ENCODE measurements around the gene NR2C2. TPM values are rescaled to one million over a fixed set of nuclear protein-coding genes. Genes with fewer than 3 reads are reported as not detected.

Gene NR2C2
- total and polyA plus RNA-seq, 2 of the 13 experiments (the other 11 are each of a cell fraction or from before 2014, with no cell fraction given), result 7.8 to 11.8 TPM

GRCh38 chr3:14921034-14921616 is 26.3 kb upstream of the NR2C2 start (continued):
- TF ChIP-seq SNAPC4 (CRISPR knock-in tag; IDR thresholded peaks at IDR 0.05), result no peak
- TF ChIP-seq NFAT5 (CRISPR knock-in tag; IDR thresholded peaks at IDR 0.05), result no peak
- no peak for TF ChIP-seq ZNF619 (CRISPR knock-in tag; IDR thresholded peaks at IDR 0.05)
- TF ChIP-seq U2AF1 (optimal IDR thresholded peaks at IDR 0.05; ENCODE audit: low read depth, low read length), result no peak
- no peak for TF ChIP-seq ZNF615 (CRISPR knock-in tag; IDR thresholded peaks at IDR 0.05; ENCODE audit: borderline replicate concordance)
- TF ChIP-seq GLI4 (CRISPR knock-in tag; IDR thresholded peaks at IDR 0.05; ENCODE audit: borderline replicate concordance), result no peak
- no peak for TF ChIP-seq ZNF367 (CRISPR knock-in tag; IDR thresholded peaks at IDR 0.05; ENCODE audit: borderline replicate concordance)
- peak; percentile 51; the same call in 1 of the 2 replicates for TF ChIP-seq IRF2 (CRISPR knock-in tag; IDR thresholded peaks at IDR 0.05)
- TF ChIP-seq ZNF160 (CRISPR knock-in tag; IDR thresholded peaks at IDR 0.05), result 0 out of 2 replicates have a peak, but pooled peaks have one; percentile 31
- TF ChIP-seq ZFX (CRISPR knock-in tag; IDR thresholded peaks at IDR 0.05; ENCODE audit: low read depth), result peak; percentile 41; the same call in 1 of the 2 replicates
- TF ChIP-seq GATAD2A (CRISPR knock-in tag; IDR thresholded peaks at IDR 0.05), result peak; percentile 30; the same call in 1 of the 2 replicates
- no peak for TF ChIP-seq THAP8 (CRISPR knock-in tag; IDR thresholded peaks at IDR 0.05; ENCODE audit: borderline replicate concordance)
- TF ChIP-seq BRD4 (CRISPR knock-in tag; IDR thresholded peaks at IDR 0.05), result no peak
- TF ChIP-seq ZNF678 (CRISPR knock-in tag; IDR thresholded peaks at IDR 0.05), result no peak
